Measurements from ENCODE around the gene HACE1.
"Not testable (repeated sequence)": the region's sequence is repeated elsewhere in the genome, so short reads cannot be mapped to it uniquely, and the experiment has no call there.

HACE1 gene

GRCh38 chr6:104829183-104829958 lies 30.3 kb downstream of the HACE1 start:
- peak in 1 of 2 experiments; percentile 2 for DNase-seq (ENCODE audit: low read depth in 2 of 2)

GRCh38 chr6:104828478-104828877 lies 31.2 kb downstream of the HACE1 start:
- DNase-seq (ENCODE audit: low read depth in 2 of 2) = no peak

DNA sequence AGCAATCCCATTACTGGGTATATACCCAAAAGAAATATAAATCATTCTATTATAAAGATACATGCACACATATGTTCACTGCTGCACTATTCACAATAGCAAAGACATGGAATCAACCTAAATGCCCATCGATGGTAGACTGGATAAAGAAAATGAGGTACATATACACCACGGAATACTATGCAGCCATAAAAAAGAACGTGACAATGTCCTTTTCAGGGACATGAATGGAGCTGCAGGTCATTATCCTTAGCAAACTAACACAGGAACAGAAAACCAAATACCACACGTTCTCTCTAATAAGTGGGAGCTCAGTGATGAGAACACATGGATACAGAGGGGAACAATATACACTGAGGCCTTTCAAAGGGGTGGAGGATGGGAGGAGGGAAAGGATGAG lies 38.9 kb downstream of the HACE1 start:
- DNase-seq (ENCODE audit: low read depth in 2 of 2) = not testable (repeated sequence)

DNA sequence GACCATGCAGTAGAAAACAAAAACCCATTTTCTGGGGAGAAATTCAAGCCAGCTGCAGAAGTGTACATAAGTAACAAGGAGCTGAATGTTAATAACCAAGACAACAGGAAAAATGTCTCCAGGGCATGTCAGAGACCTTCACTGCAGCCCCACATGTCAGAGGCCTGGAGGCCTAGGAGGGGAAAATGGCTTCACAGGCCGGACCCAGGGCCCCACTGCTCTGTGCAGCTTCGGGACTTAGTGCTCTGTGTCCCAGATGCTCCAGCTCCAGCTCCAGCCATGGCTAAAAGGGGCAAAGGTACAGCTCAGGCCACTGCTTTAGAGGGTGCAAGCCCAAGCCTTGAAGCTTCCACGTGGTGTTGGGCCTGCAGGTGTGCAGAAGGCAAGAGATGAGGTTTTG lies 43.6 kb downstream of the HACE1 start:
- DNase-seq (ENCODE audit: low read depth in 2 of 2) = no peak

DNA sequence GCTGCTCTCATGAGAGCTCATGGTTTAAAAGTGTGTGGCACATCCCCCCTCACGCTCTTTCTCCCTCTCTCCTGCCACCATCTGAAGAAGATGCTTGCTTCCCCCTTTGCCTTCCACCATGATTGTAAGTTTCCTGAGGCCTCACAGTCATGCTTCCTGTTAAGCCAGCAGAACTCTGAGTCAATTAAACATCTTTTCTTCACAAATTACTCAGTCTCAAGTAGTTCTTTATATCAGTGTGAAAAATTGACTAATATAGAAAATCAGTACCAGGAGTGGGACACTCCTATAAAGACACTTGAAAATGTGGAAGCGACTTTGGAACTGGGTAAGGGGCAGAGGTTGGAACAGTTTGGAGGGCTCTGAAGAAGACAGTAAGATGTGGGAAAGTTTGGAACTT lies 45.0 kb downstream of the HACE1 start:
- DNase-seq (ENCODE audit: low read depth in 2 of 2) = no peak

- no peak for DNase-seq (ENCODE audit: low read depth in 2 of 2)
Observed at GRCh38 chr6:104813552-104813951, 46.2 kb downstream of the HACE1 start.

DNA sequence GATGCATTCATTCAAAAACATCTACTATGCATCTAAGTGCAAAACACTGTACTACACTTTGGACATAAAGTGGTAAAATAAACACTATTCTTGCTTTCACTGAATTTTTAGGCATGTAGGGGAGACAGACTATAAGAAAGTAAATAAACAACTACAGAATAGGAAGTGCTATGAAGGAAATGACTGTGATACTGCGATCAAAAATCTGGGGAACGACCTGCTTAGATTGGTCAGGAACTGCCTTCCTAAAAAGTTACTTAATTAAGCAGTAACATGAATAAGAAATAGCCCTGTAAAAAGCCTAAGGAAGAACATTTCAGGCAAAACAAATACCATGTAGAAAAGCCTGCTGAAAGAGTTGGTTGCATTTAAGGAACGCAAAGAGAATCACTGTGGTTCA lies 50.6 kb downstream of the HACE1 start:
- DNase-seq (ENCODE audit: low read depth in 2 of 2) = no peak

DNA sequence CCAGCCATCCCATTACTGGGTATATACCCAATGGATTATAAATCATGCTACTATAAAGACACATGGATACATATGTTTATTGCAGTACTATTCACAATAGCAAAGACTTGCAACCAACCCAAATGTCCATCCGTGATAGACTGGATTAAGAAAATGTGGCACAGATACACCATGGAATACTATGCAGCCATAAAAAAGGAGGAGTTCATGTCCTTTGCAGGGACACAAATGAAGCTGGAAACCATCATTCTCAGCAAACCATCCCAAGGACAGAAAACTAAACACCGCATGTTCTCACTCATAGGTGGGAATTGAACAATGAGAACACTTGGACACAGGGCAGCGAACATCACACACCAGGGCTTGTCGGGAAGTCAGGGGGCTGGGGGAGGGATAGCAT lies 54.4 kb downstream of the HACE1 start:
- DNase-seq (ENCODE audit: low read depth in 2 of 2) = not testable (repeated sequence)

DNA sequence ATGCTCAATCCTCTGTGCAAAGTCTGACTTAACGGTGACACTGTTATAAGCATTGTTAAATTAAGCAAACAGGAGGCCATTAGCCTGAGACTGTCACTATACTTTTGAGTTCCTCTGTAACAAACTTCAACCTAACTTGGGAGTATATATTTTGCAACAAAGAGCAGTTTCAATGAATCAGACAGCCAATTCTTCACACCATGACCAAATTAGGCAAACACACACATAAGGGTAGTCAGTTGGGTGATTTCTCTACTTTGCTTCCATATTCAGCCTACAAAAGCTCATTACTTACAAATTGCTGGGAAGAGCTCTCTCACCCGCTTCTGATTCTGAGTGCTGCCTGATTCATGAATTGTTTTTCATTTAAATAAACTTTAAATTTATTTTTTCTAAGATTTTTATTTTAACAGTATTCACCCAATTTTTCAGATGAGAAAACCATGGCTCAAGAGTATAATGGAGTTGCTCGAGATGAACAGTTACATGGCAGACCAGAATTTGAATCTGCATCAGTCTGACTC lies 60.5 kb downstream of the HACE1 start:
- no peak for DNase-seq (ENCODE audit: low read depth in 2 of 2)

DNA sequence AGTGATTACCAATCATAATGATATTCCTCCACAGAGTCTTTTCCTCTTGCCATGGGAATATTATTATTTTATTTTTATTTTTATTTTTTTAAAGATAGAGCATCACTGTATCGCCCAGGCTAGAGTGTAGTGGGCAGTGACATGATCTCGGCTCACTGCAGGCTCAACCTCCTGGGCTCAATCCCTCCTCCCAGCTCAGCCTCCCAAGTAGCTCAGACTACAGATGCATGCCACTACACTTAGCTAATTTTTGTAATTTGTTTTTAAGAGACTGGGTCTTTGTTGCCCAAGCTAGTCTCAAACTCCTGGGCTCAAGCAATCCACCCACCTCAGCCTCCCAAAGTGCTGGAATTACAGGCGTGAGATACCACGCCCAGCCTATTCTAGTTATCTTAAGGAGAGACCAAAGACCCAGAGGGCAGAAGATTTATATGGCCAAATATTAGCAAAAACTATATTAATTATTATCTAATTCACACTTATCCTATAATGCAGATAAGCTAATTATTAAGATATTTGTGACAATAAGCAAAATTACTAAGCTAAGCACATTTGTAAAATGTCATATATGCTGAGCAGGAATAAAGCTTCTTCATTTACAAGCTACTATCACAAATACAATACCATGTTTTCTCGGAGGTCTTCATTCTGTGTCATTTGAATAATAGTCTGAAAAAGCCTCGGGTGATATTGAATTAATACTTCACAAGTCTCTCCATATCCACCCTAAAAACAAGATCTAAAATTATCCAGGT lies 63.5 kb downstream of the HACE1 start:
- DNase-seq (ENCODE audit: low read depth in 2 of 2) = no peak

GRCh38 chr6:104795363-104795762 lies 64.4 kb downstream of the HACE1 start:
- no peak for DNase-seq (ENCODE audit: low read depth in 2 of 2)

DNA sequence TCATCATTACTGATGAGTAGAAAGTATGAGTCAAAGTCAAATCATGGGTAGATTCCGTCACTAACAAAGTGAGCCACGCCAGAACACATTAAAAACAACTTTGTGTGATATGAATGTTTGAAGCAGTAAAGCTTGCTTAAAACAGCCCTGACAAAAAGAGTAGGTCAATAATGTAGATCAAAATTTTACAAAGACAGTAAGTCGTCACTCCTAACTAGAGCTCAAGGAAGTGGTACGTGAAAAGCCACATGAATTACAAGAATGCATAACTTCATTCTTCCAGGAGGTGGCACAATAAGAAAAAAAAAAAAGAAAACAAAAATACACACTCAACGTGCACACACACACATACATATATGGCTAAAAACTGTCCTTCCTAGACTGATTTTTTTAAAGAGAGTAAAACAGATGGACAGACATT lies 69.9 kb downstream of the HACE1 start:
- peak; percentile 43 to 48 for DNase-seq (ENCODE audit: low read depth in 2 of 2)

- no peak for DNase-seq (ENCODE audit: low read depth in 2 of 2)
Observed at GRCh38 chr6:104788400-104788799, 71.3 kb downstream of the HACE1 start.

DNA sequence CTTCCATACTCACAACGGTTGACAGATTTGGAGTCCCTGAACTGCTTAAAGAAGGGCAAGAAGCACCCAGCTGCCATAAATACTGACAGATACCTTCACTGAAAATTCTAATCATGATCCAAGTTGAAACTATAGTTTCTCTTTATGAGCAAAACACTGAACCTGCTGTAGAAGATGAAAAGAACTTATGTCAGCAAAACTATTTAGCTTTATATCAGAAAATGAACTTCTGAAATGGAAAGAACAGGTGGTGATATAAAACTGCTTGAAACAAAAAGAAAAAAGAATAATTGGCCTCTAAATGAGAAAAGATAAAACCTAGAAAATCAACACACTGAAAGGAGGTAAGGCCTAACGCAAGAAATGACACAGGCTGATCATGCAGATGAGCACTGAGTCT lies 72.4 kb downstream of the HACE1 start:
- no peak for DNase-seq (ENCODE audit: low read depth in 2 of 2)

DNA sequence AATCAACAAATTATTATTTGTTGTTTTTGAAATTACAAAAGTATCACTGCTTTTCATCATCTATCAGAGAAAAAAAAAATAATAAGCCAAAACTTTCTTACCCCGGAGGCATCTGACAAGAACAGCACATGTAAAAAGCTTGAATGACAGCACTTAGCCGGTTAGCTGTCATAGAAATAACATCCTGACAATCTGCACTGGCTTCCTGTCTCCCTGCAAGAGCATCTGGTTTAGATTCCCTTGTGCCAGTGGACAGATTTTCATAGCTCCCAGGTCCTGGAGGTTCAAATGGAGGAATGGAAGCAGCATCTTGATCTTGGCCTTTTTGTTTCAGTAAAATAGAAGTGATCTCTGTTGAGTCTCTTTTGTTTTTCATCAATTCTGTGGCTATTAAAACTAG lies 74.8 kb downstream of the HACE1 start:
- DNase-seq (ENCODE audit: low read depth in 2 of 2) = peak; percentile 14 to 15

DNA sequence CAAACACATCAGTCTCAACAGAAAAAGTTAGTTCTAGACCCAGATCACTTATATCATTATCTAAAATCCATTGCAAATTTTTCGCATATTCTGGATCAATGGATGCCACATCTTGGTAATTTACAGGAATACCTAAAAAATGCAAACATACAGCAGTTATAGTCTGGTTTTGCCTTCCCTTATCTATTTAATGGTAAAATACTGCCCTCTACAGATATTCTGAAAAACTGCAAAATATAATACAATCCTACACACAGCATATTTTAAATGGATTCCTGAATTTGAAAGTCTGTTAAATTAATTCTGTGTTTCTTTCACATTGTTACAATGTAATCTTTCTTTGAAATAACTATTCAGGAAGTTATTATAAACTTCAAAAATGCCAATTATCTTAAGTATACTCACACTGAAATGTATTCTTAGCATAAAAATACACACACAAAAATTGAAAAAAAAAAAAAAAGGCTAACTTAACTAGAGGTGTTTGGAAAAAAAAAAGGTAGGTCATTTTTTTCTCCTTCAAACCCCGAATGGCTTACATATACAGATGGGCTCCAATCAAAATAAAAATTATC lies 88.4 kb downstream of the HACE1 start:
- peak; percentile 20 to 28 for DNase-seq (ENCODE audit: low read depth in 2 of 2)

DNA sequence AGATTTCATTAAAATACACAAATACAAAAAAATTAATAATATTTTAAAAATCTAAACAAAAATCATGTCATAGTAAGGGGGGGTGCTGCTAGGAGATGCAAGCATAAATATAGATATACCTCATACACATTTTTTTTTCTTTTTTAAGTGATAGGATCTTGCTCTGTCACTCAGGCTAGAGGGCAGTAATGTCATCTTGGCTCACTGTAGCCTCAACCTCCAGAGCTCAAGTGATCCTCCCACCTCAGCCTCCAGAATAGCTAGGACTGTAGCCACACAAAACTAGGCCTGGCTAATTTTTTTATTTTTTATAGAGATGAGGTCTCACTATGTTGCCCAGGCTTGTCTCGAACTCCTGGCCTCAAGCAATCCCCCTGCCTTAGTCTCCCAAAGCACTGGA lies 90.8 kb downstream of the HACE1 start:
- DNase-seq (ENCODE audit: low read depth in 2 of 2) = no peak

- DNase-seq (ENCODE audit: low read depth in 2 of 2) = no peak
Observed at GRCh38 chr6:104766595-104766994, 93.1 kb downstream of the HACE1 start.

DNA sequence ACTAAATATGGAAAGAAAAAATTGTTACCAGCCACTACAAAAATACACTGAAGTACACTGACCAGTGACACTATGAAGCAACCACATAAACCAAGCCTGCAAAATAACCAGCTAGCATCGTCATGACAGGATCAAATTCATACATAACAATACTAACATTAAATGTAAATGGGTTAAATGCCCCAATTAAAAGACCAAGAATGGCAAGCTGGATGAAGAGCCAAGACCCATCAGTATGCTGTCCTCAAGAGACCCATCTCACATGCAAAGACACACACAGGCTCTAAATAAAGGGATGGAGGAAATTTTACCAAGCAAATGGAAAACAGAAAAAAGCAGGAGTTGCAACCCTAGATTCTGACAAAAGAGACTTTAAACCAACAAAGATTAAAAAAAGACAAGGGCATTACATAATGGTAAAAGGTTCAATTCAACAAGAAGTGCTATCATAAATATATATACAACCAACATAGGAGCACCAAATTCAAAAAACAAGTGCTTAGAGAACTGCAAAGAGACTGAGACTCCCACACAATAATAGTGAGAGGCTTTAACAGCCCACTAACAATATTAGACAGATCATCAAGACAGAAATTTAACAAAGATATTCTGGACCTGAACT lies 104.8 kb downstream of the HACE1 start:
- DNase-seq (ENCODE audit: low read depth in 2 of 2) = no peak

DNA sequence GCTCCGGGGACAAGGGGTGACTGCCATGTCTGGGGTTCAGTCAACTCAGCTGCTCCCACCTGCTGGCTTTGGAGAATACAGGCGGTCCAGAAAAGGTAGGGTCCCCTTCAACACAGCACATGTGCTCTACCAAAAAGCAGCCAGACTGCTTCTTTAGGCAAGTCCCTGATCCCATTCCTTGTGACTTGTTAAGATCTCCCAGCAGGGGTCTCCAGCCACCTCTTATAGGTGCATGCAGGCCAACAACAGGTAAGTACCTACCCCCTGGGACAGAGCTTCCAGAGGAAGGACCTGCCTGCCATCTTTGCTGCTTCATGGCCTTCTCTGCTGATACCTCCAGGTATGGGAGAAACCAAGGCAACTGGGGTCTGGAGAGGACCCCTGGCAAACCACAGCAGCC lies 106.5 kb downstream of the HACE1 start:
- DNase-seq (ENCODE audit: low read depth in 2 of 2) = no peak

DNA sequence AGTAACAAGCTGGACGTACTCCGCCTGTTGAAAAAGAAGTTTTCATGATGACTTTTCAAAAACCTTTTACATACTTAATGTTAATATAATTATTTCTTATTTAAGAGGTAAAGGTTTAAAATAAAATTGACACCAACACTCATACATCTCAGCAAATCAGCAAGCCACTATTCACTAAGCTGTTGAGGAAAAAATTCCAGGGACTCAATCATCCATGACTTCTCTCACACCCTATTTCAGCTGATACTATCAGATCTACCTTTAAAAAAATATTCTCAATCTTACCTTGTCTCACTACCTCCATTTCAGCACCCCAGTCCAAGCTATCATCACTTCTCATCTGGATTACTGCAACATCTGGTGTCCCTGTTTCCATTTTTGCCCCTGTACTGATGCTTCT lies 109.3 kb downstream of the HACE1 start:
- DNase-seq (ENCODE audit: low read depth in 2 of 2) = no peak

DNA sequence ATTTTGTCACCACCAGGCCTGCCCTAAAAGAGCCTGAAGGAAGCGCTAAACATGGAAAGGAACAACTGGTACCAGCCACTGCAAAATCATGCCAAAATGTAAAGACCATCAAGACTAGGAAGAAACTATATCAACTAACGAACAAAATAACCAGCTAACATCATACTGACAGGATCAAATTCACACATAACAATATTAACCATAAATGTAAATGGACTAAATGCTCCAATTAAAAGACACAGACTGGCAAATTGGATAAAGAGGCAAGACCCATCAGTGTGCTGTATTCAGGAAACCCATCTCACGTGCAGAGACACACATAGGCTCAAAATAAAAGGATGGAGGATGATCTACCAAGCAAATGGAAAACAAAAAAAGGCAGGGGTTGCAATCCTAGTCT lies 120.6 kb downstream of the HACE1 start:
- DNase-seq (ENCODE audit: low read depth in 2 of 2) = not testable (repeated sequence)

Data from fibroblast of skin of left quadriceps (primary cell).